ENCODE data around the gene PCF11. TPM values are rescaled to one million over a fixed set of nuclear protein-coding genes. Genes with fewer than 3 reads are reported as not detected.

Gene PCF11
- total RNA-seq, 1 experiment from 2014 or later: 45.0 TPM

DNA sequence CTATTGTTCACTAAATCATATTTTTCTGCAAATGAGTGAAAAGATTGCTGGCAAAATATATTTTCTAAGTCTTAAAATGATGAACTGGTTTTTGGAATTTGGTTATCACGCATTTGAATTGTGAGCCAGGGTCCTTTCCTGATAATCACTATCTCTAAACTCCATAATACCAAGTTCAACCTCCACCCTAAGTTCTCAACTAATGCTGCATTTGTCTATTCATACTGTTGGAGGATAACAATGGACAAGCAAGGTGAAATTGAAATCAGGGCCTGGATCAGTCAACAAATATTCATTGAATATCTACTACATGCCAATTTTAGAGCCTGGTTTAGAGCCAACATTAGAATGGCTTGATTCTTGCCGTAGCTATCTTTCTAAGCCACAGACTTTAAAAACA is 4.7 kb upstream of the PCF11 start:
- Mint-ChIP-seq H3K9me3 (ENCODE audit: low read depth, unreplicated experiment) (no peaks in the 10 kb centered on the region), H3K27ac (ENCODE audit: unreplicated experiment) (no peak overlapping the region), H3K27me3 (ENCODE audit: unreplicated experiment) (no peaks in the 10 kb centered on the region), H3K4me1 (ENCODE audit: low read depth, unreplicated experiment) (no peaks in the 10 kb centered on the region), H3K36me3 (ENCODE audit: insufficient read depth, unreplicated experiment) (peaks cover 17% of the 10 kb centered on the region), H3K4me3 (ENCODE audit: low read depth, unreplicated experiment) (no peak overlapping the region)
- CTCF ChIA-PET: interaction anchor here (0.7 kb wide), 1 partner anchor 60 kb away, joined by 3 read pairs; no protein-coding TSS in a partner anchor
- no TSS peak for BruUV-seq (replicated peaks)
- no peak for DNase-seq
- intact Hi-C loops (cut with micrococcal nuclease; ENCODE audit: unreplicated experiment): loop anchor here (10.0 kb wide), 1 partner anchor 247 kb away; the partner anchor contains the start of genes DDIAS and PRCP
- TF ChIP-seq, protein P1, sequence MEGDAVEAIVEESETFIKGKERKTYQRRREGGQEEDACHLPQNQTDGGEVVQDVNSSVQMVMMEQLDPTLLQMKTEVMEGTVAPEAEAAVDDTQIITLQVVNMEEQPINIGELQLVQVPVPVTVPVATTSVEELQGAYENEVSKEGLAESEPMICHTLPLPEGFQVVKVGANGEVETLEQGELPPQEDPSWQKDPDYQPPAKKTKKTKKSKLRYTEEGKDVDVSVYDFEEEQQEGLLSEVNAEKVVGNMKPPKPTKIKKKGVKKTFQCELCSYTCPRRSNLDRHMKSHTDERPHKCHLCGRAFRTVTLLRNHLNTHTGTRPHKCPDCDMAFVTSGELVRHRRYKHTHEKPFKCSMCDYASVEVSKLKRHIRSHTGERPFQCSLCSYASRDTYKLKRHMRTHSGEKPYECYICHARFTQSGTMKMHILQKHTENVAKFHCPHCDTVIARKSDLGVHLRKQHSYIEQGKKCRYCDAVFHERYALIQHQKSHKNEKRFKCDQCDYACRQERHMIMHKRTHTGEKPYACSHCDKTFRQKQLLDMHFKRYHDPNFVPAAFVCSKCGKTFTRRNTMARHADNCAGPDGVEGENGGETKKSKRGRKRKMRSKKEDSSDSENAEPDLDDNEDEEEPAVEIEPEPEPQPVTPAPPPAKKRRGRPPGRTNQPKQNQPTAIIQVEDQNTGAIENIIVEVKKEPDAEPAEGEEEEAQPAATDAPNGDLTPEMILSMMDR (IDR thresholded peaks at IDR 0.05; ENCODE audit: unreplicated experiment): no peak

- Mint-ChIP-seq H3K36me3 (ENCODE audit: insufficient read depth, unreplicated experiment) (peaks cover 32% of the 10 kb centered on the region), H3K4me3 (ENCODE audit: low read depth, unreplicated experiment) (no peak overlapping the region), H3K27me3 (ENCODE audit: unreplicated experiment) (no peaks in the 10 kb centered on the region), H3K9me3 (ENCODE audit: low read depth, unreplicated experiment) (no peaks in the 10 kb centered on the region), H3K27ac (ENCODE audit: unreplicated experiment) (no peak overlapping the region), H3K4me1 (ENCODE audit: low read depth, unreplicated experiment) (no peaks in the 10 kb centered on the region)
- intact Hi-C loops (cut with micrococcal nuclease; ENCODE audit: unreplicated experiment): loop anchor here (10.0 kb wide), 1 partner anchor 249 kb away; the partner anchor contains the start of genes DDIAS and PRCP
- BruUV-seq (replicated peaks): no TSS peak
- no peak for DNase-seq
- TF ChIP-seq, protein P1 (IDR thresholded peaks at IDR 0.05; ENCODE audit: unreplicated experiment): no peak
- CTCF ChIA-PET: no interaction called here
Observed at GRCh38 chr11:83153764-83154163, 3.2 kb upstream of the PCF11 start.

GRCh38 chr11:83156144-83156995 is 561 bp upstream of the PCF11 start:
- no peaks in the 10 kb centered on the region for H3K9me3 Mint-ChIP-seq (ENCODE audit: low read depth, unreplicated experiment)
- no peaks in the 10 kb centered on the region for H3K27me3 Mint-ChIP-seq (ENCODE audit: unreplicated experiment)
- CTCF ChIA-PET: interaction anchor here (0.7 to 1.4 kb wide), 4 partner anchors 19 to 129 kb away, joined by 3 to 12 read pairs (median 3); partner anchors contain the start of gene CCDC90B
- peak; percentile 94 for DNase-seq
- intact Hi-C loops (cut with micrococcal nuclease; ENCODE audit: unreplicated experiment): loop anchor here (5.0 to 10.0 kb wide), 3 partner anchors 64 to 252 kb away; partner anchors contain the start of genes DDIAS, PRCP and RAB30
- no TSS peak for BruUV-seq (replicated peaks)
- peak overlapping the region; percentile 96 for H3K4me3 Mint-ChIP-seq (ENCODE audit: low read depth, unreplicated experiment)
- H3K4me1 Mint-ChIP-seq (ENCODE audit: low read depth, unreplicated experiment): no peaks in the 10 kb centered on the region
- peak overlapping the region; percentile 93 for H3K27ac Mint-ChIP-seq (ENCODE audit: unreplicated experiment)
- H3K36me3 Mint-ChIP-seq (ENCODE audit: insufficient read depth, unreplicated experiment): peaks cover 55% of the 10 kb centered on the region
- TF ChIP-seq, protein P1 (IDR thresholded peaks at IDR 0.05; ENCODE audit: unreplicated experiment): no peak

GRCh38 chr11:83157594-83158356 is 844 bp downstream of the PCF11 start:
- Mint-ChIP-seq H3K4me1 (ENCODE audit: low read depth, unreplicated experiment) (no peaks in the 10 kb centered on the region), H3K36me3 (ENCODE audit: insufficient read depth, unreplicated experiment) (peaks cover 63% of the 10 kb centered on the region), H3K9me3 (ENCODE audit: low read depth, unreplicated experiment) (no peaks in the 10 kb centered on the region), H3K27ac (ENCODE audit: unreplicated experiment) (peak overlapping the region; percentile 93), H3K4me3 (ENCODE audit: low read depth, unreplicated experiment) (peak overlapping the region; percentile 96), H3K27me3 (ENCODE audit: unreplicated experiment) (no peaks in the 10 kb centered on the region)
- TF ChIP-seq, protein P1 (IDR thresholded peaks at IDR 0.05; ENCODE audit: unreplicated experiment): no peak
- peak; percentile 32 for DNase-seq
- CTCF ChIA-PET: no interaction called here
- no TSS peak for BruUV-seq (replicated peaks)
- intact Hi-C loops (cut with micrococcal nuclease; ENCODE audit: unreplicated experiment): loop anchor here (5.0 to 10.0 kb wide), 3 partner anchors 65 to 253 kb away; partner anchors contain the start of genes DDIAS, PRCP and RAB30

Data from Calu3 (cell line).